H9 (cell line): ENCODE data around the gene PTRH1. TPM values are rescaled to one million over a fixed set of nuclear protein-coding genes. Genes with fewer than 3 reads are reported as not detected.

Experiments used
- DNase-seq: peaks from one replicate; pipeline ENCODE4 v3.0.0-alpha.2; 2017
- H2AFZ ChIP-seq: one replicate; pipeline ENCODE4 v1.6.1; 2013; ENCODE audit warnings: mild to moderate bottlenecking, low read length, control low read depth, moderate library complexity
- H2AK5ac ChIP-seq: 2 replicates; pipeline ENCODE4 v1.6.1; 2013; ENCODE audit warnings: low read length, control low read depth, mixed read lengths; ENCODE audit not compliant: insufficient read length
- H2BK120ac ChIP-seq: one replicate; pipeline ENCODE4 v1.6.1; 2013; ENCODE audit warnings: low read depth, mild to moderate bottlenecking, low read length, control low read depth, inconsistent platforms; ENCODE audit not compliant: poor library complexity, severe bottlenecking
- H2BK12ac ChIP-seq: 2 replicates; pipeline ENCODE4 v1.6.1; 2013; ENCODE audit warnings: low read length, control low read depth, mixed read lengths, low read depth; ENCODE audit not compliant: insufficient read length
- H2BK15ac ChIP-seq: 2 replicates; pipeline ENCODE4 v1.6.1; 2013; ENCODE audit warnings: low read depth, low read length, control low read depth
- H2BK20ac ChIP-seq: one replicate; pipeline ENCODE4 v1.6.1; 2013; ENCODE audit warnings: low read depth, mild to moderate bottlenecking, low read length, control low read depth, inconsistent platforms; ENCODE audit not compliant: poor library complexity, severe bottlenecking
- H2BK5ac ChIP-seq: 2 replicates; pipeline ENCODE4 v1.6.1; 2013; ENCODE audit warnings: low read length, control low read depth, mixed read lengths; ENCODE audit not compliant: insufficient read length
- H3K14ac ChIP-seq: 2 replicates; pipeline ENCODE4 v1.6.1; 2013; ENCODE audit warnings: low read length, control low read depth; ENCODE audit not compliant: insufficient read depth
- H3K18ac ChIP-seq: 2 replicates; pipeline ENCODE4 v1.6.1; 2013; ENCODE audit warnings: low read depth, mild to moderate bottlenecking, mixed read lengths, low read length, control low read depth; ENCODE audit not compliant: insufficient read length
- H3K23ac ChIP-seq: 2 replicates; pipeline ENCODE4 v1.6.1; 2013; ENCODE audit warnings: low read length, control low read depth, mixed read lengths, low read depth; ENCODE audit not compliant: insufficient read length
- H3K23me2 ChIP-seq: 2 replicates; pipeline ENCODE4 v1.6.1; 2013; ENCODE audit warnings: low read depth, mild to moderate bottlenecking, mixed read lengths, low read length, control low read depth; ENCODE audit not compliant: insufficient read length, poor library complexity, severe bottlenecking
- H3K27ac ChIP-seq: 2 replicates; pipeline ENCODE4 v1.5.1; 2013; ENCODE audit warnings: low read length, control low read depth, mixed read lengths, low read depth; ENCODE audit not compliant: insufficient read length
- H3K27me3 ChIP-seq: 2 replicates; pipeline ENCODE4 v1.6.1; 2013; ENCODE audit warnings: low read length, control low read depth, inconsistent platforms; ENCODE audit not compliant: insufficient read depth
- H3K4ac ChIP-seq: 2 replicates; pipeline ENCODE4 v1.6.1; 2013; ENCODE audit warnings: low read depth, mild to moderate bottlenecking, control low read depth, inconsistent platforms, low read length, moderate library complexity
- H3K4me1 ChIP-seq: 2 replicates; pipeline ENCODE4 v1.6.1; 2013; ENCODE audit warnings: low read length, control low read depth, inconsistent platforms; ENCODE audit not compliant: insufficient read depth
- H3K4me2 ChIP-seq: 2 replicates; pipeline ENCODE4 v1.6.1; 2013; ENCODE audit warnings: low read length, control low read depth, mixed read lengths; ENCODE audit not compliant: insufficient read length, insufficient read depth
- H3K56ac ChIP-seq: 2 replicates; pipeline ENCODE4 v1.6.1; 2013; ENCODE audit warnings: low read depth, mild to moderate bottlenecking, mixed read lengths, low read length, control low read depth; ENCODE audit not compliant: insufficient read length
- H3K79me1 ChIP-seq: 2 replicates; pipeline ENCODE4 v1.6.1; 2013; ENCODE audit warnings: low read depth, mild to moderate bottlenecking, moderate library complexity, low read length, control low read depth, inconsistent platforms; ENCODE audit not compliant: insufficient read depth, poor library complexity, severe bottlenecking
- H3K79me2 ChIP-seq: 2 replicates; pipeline ENCODE4 v1.6.1; 2013; ENCODE audit warnings: low read length, control low read depth, inconsistent platforms; ENCODE audit not compliant: insufficient read depth
- H3K9ac ChIP-seq: 2 replicates; pipeline ENCODE4 v1.6.1; 2013; ENCODE audit warnings: low read length, control low read depth, mixed read lengths; ENCODE audit not compliant: insufficient read length; ENCODE audit errors: extremely low read depth
- H3K9me3 ChIP-seq: one replicate; pipeline ENCODE4 v1.6.1; 2013; ENCODE audit warnings: low read depth, low read length, inconsistent platforms; ENCODE audit not compliant: control insufficient read depth
- H3T11ph ChIP-seq: one replicate; pipeline ENCODE4 v1.6.1; 2013; ENCODE audit warnings: mild to moderate bottlenecking, low read length, control low read depth, inconsistent platforms
- H4K20me1 ChIP-seq: one replicate; pipeline ENCODE4 v1.6.1; 2013; ENCODE audit not compliant: control insufficient read depth, insufficient read length, insufficient read depth
- H4K5ac ChIP-seq: 2 replicates; pipeline ENCODE4 v1.6.1; 2013; ENCODE audit warnings: low read depth, mild to moderate bottlenecking, mixed read lengths, low read length, control low read depth; ENCODE audit not compliant: insufficient read length
- H4K8ac ChIP-seq: replicated peaks from 2 replicates; pipeline ENCODE4 v1.6.1; 2013; ENCODE audit warnings: low read length, control low read depth, mixed read lengths, low read depth; ENCODE audit not compliant: insufficient read length
- H4K91ac ChIP-seq: 2 replicates; pipeline ENCODE4 v1.6.1; 2013; ENCODE audit warnings: low read depth, mild to moderate bottlenecking, moderate library complexity, mixed read lengths, low read length, control low read depth; ENCODE audit not compliant: insufficient read length
- H3K27ac Mint-ChIP-seq, 3 experiments: 2 replicates in 2 of 3; 3 replicates in 1 of 3; pipeline ENCODE4 v1.8.0; 2020 to 2021; ENCODE audit warnings: mixed read lengths in 3 of 3, mild to moderate bottlenecking in 1 of 3, moderate library complexity in 1 of 3
- H3K27me3 Mint-ChIP-seq: 2 replicates; pipeline ENCODE4 v1.8.0; 2021; ENCODE audit warnings: low read depth, mild to moderate bottlenecking, moderate library complexity, mixed read lengths
- H3K36me3 Mint-ChIP-seq, 3 experiments: 2 replicates in 2 of 3; 3 replicates in 1 of 3; pipeline ENCODE4 v1.8.0; 2020 to 2021; ENCODE audit warnings: low read depth in 3 of 3, mixed read lengths in 3 of 3; ENCODE audit not compliant: insufficient read depth in 1 of 3
- H3K4me1 Mint-ChIP-seq, 2 experiments: 2 replicates each; pipeline ENCODE4 v1.8.0; 2020; ENCODE audit warnings: mixed read lengths in 2 of 2
- H3K4me3 Mint-ChIP-seq, 2 experiments: 2 replicates in 1 of 2; 3 replicates in 1 of 2; pipeline ENCODE4 v1.8.0; 2020 to 2021; ENCODE audit warnings: mild to moderate bottlenecking in 2 of 2, mixed read lengths in 2 of 2, moderate library complexity in 1 of 2
- H3K9me3 Mint-ChIP-seq, 2 experiments: 2 replicates in 1 of 2; 3 replicates in 1 of 2; pipeline ENCODE4 v1.8.0; 2020; ENCODE audit warnings: mild to moderate bottlenecking in 2 of 2, mixed read lengths in 2 of 2, moderate library complexity in 1 of 2
- WGBS: extraction: QIAGEN DNeasy Blood & Tissue Kit; methylation state at CpG from one replicate; pipeline ENCODE4 v1.1.7; 2013; ENCODE audit warnings: missing lambda C conversion rate, low lambda C conversion rate, mixed read lengths; ENCODE audit not compliant: insufficient read length; ENCODE audit errors: extremely low coverage; 5-methylcytosine and 5-hydroxymethylcytosine counted together
- total RNA-seq: library from RNA; stranded (reverse); gene quantifications from 2 replicates; pipeline ENCODE4 v1.2.1, GENCODE V29; 2021
- TF ChIP-seq, protein P1 (sequence below): fragments of 200-600 bp; sonication (generic); conservative IDR thresholded peaks from 3 replicates; pipeline ENCODE4 v1.8.0; 2021; ENCODE audit warnings: antibody characterized with exemption, mild to moderate bottlenecking

Gene PTRH1
- total RNA-seq, 1 experiment from 2014 or later, result 10.9 TPM

DNA sequence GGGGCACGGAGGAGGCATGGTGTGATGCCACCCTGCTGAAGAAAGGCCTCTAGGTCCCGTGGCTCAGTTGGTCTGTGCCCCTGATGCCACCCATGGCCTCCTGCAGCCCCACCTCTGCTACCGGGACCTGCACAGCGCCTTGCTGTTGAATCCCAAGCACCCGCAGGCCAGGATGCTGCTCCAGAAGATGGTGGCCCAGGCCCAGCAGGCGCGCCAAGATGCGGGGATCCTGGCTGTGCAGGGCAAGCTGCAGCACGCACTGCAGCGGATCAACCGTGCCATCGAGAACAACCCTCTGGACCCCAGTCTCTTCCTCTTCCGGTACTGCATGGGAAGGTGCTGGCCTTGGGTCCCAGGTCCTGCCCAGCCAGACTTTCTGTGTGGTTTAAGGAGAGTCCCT, 7.5 kb upstream of the PTRH1 start:
- H3K9me3 ChIP-seq, result no peaks in the 10 kb centered on the region
- H3K23me2 ChIP-seq, result no peaks in the 10 kb centered on the region
- H4K91ac ChIP-seq, result no peak overlapping the region
- no CpG with 5 or more reads among the region's 13 CpGs for whole genome bisulfite sequencing
- H4K20me1 ChIP-seq, result no peaks in the 10 kb centered on the region
- no peak overlapping the region for H3K14ac ChIP-seq
- H3K27ac Mint-ChIP-seq, result no peak overlapping the region
- H2BK15ac ChIP-seq, result no peak overlapping the region
- no peak overlapping the region for H3K18ac ChIP-seq
- H4K8ac ChIP-seq, result no peak overlapping the region
- no peak overlapping the region for H2AFZ ChIP-seq
- no peak overlapping the region for H3K23ac ChIP-seq
- no peak overlapping the region for H2AK5ac ChIP-seq
- H3K79me2 ChIP-seq, result no peaks in the 10 kb centered on the region
- H3K9me3 Mint-ChIP-seq, result no peaks in the 10 kb centered on the region; a peak in 1 of 5 replicates
- no peak overlapping the region for H3K56ac ChIP-seq
- H3T11ph ChIP-seq, result no peak overlapping the region
- H3K9ac ChIP-seq, result no peak overlapping the region
- H2BK20ac ChIP-seq, result no peak overlapping the region
- no peak overlapping the region for H2BK5ac ChIP-seq
- H3K36me3 Mint-ChIP-seq, result no peaks in the 10 kb centered on the region
- no peak overlapping the region for H3K4ac ChIP-seq
- TF ChIP-seq, protein P1, sequence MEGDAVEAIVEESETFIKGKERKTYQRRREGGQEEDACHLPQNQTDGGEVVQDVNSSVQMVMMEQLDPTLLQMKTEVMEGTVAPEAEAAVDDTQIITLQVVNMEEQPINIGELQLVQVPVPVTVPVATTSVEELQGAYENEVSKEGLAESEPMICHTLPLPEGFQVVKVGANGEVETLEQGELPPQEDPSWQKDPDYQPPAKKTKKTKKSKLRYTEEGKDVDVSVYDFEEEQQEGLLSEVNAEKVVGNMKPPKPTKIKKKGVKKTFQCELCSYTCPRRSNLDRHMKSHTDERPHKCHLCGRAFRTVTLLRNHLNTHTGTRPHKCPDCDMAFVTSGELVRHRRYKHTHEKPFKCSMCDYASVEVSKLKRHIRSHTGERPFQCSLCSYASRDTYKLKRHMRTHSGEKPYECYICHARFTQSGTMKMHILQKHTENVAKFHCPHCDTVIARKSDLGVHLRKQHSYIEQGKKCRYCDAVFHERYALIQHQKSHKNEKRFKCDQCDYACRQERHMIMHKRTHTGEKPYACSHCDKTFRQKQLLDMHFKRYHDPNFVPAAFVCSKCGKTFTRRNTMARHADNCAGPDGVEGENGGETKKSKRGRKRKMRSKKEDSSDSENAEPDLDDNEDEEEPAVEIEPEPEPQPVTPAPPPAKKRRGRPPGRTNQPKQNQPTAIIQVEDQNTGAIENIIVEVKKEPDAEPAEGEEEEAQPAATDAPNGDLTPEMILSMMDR, result no peak
- no peak overlapping the region for H2BK12ac ChIP-seq
- no peak overlapping the region for H3K4me2 ChIP-seq
- no peak for DNase-seq
- no peaks in the 10 kb centered on the region for H3K79me1 ChIP-seq
- H3K4me3 Mint-ChIP-seq, result no peak overlapping the region
- H3K27ac ChIP-seq, result no peak overlapping the region
- H4K5ac ChIP-seq, result no peak overlapping the region
- H3K27me3 Mint-ChIP-seq, result no peaks in the 10 kb centered on the region
- H3K27me3 ChIP-seq, result no peaks in the 10 kb centered on the region
- no peak overlapping the region for H2BK120ac ChIP-seq
- no peaks in the 10 kb centered on the region; the same call in 1 of the 2 replicates for H3K4me1 ChIP-seq
- H3K4me1 Mint-ChIP-seq, result peaks cover 0 to 12% of the 10 kb centered on the region in 2 experiments; a peak in 3 of 4 replicates
